Measurements from ENCODE around the gene MAP3K9.
"Not testable (repeated sequence)": the region's sequence is repeated elsewhere in the genome, so short reads cannot be mapped to it uniquely, and the experiment has no call there.

The MAP3K9 gene

DNA sequence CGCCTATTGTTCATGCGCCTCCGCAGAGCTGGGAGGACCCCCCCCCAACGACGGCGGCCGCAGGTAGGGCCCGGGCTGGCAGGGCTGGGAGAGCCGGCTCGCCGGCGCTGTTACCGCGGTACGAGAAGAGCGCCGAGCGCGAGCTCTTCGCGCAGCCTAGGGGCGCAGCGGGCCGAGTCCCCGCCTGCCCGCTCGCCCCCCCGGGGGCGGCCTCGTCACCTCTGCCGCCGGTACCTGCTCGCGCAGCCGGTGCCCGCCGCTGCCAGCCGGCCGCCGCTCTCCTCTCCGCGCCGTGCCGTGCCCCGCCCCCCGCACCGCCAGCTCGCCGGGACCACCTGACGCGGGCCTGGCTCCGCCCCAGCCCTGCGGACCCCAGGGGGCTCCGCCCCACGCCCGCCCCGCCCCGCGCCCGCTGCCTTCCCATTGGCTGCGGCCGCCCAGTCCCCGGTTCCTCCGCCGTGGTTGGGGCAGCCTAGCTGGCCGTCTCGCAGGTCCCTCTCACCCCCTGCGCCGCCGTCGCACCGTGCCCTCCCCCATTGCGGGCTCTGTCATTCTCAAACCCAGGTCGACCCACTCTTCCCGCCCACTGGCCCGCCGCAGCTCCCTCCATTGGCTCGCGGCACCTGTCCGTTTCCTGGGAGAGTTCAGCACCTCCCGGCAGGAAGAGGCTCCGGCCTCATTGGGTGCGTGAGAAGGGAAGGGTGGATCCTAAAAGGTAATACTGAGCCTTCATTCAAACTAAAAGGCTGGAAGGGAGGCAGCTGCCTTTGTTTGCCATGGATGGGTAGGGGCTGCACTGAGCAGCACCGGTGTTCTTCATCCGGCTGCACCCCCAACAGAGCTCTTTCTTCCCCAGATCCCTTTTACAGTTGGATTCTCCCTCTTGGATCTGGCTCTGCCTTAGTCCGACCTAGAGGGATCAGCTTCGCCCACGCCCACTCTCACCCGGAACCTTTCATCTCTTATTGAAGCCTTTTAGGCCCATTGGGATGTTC is at the start of gene MAP3K9:
TSS of gene MAP3K9 (minus strand) at position 289 of the 995 bp plus-strand sequence. CDS start 342 bp downstream, outside the sequence.
- peak; percentile 52 for DNase-seq

DNA sequence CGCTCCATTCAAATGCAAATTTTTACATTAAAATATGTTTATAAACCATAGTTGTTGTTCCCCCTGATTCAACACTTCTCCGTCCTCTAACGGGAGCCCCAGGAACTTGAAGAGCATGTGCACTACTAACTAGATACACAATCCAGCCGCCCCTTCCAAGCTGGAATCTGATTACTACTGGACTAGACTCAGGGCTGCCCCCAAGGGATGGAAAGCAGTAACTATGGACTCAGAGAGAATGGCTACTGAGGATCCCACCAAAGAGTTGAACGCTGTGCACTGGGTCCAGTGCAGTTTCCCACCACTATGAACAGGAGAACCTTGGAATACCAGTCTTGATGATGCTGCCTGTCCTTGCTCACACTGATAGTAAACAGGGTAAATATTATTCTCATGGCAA is 49.3 kb upstream of the MAP3K9 start:
- no peak for DNase-seq

DNA sequence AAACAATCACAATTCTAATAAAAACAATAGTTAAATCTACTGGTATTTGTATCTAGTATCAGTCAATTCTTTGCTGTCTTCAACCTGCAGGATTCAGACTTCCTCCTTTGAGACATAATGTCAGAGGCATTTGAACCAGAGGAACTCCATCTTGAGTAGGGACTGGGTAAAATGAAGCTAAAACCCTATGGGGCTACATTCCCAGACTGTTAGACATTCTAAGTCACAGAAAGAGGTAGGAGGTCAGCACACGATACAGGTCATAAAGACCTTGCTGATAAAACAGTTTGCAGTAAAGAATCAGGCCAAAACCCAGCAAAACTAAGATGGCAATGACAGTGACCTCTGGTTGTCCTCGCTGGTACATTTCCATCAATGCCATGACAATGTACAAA is 48.2 kb upstream of the MAP3K9 start:
- DNase-seq = peak; percentile 66

DNA sequence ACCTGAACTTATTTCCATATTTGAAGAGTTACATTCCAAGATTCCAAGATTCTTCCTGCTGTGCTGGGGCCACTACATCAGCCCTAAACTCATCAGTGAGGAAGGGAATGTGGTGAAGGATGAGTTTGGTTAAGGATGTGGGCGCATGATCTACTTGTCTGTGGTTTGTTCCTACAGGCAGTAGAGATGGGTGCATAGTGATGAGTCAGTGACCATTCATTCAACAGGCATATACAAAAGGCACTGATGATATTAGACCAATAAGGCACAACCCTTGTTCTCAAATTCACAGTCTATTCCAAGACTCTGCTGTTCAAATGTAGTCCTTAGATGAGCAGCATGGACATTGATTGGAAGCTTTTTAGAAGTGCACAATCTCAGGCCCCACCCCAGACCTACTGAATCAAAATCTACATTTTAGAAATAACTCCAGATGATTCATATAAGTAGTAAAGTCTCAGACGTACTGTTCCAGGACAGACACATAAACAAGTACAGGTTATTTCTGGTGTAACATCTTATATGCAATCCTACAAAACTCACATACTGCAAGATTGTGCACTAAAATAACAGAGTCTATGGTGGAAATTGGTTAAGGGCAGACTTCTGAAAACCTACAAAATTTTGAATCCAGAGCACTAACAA is 47.7 kb upstream of the MAP3K9 start:
- peak; percentile 98 for DNase-seq

DNA sequence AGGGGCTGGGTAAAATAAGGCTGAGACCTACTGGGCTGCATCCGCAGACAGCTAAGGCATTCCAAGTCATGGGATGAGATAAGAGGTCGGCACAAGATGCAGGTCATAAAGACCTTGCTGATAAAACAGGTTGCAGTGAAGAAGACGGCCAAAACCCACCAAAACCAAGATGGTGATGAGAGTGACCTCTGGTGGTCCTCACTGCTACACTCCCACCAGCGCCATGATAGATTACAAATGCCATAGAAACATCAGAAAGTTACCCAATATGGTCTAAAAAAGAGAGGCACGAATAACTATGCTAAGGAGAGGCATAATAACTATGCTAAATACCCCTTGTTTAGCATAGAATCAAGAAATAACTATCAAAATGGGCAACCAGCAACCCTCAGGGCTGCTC is 46.2 kb upstream of the MAP3K9 start:
- no peak for DNase-seq

DNA sequence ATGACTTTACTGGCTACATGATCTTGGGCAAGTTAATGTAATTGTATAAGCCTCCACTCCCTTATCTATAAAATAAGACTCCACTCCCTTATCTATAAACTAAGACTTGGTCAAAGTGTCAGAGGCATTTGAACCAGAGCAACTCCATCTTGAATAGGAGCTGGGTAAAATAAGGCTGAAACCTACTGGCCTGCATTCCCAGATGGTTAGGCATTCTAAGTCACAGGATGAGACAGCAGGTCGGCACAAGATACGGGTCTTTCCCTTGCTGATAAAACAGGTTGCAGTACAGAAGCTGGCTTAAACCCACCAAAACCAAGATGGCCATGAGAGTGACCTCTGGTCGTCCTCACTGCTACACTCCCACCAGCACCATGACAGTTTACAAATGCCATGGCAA is 44.3 kb upstream of the MAP3K9 start:
- not testable (repeated sequence) for DNase-seq

DNA sequence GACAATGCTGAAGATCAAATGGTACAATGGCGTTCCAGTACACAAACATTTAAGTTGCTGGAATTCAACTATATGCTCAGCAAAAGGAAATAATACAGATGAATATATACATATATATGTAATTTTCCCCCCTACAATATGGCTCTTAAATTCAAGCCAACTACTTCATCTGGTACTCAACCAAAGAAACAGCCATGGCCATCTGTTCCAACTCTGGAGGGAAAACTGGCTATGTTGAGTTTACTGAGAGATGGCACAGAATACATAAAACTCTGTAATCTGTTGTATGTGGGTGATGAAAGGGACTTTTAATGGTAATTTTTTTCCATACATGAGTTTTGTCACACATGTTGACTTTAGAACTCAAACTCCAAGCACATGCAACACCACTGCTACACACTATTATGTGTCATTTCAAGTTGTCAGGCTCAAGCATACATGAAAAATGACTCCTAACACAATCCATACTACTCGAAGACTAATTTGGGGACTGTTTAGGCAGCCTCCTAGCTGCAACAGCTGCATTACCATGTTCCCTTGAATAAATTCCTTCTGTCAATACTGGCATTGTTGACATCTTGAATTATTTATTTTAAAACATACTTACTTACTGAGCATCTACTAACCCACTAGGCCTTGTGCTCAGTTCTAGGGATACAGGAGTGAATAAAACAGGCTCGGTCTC is 38.2 kb upstream of the MAP3K9 start:
- no peak for DNase-seq

DNA sequence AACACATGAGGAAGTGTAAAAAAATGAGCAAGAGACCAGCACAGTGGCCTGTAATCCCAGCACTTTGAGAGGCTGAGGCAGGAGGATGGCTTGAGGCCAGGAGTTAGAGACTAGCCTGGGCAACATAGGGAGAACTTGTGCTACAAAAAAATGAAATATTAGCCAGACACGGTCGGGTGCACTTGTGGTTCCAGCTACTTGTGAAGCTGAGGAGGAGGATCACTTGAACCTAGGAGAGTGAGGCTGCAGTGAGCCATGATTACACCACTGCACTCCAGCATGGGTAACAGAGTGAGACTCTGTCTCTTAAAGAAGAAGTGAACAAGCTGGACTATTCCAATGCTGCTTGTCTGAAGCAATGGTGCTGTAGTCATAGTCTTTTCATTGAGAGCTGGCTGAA is 36.3 kb upstream of the MAP3K9 start:
- no peak for DNase-seq

DNA sequence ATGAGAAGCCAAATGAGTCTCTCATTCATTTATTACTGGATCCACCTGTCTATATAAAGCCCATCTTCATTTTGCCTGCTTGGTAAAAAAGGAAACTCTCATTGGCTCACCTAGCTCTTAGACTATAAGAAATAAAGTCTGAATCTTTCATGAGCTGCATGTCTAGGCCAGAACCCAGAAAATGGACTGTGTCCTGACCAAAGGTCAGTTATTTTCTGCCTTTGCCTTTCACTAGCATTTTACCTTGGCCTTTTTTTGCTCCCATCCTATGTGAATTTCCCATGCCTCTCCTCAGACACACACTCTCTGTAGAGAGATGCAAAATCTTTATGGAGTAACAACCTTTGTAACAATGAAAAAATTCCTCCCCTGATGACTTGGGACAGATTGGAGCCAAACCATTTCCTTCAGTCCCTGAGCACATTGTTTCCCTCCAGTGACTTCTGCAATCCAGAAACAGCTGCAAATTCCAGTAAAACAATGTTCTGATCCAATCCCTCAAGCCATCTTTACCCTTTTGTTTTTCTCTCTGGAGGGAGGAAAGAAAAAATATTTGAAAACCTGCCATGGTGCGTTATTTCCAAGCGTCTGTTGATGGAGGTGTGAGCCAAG is 33.6 kb upstream of the MAP3K9 start:
- no peak for DNase-seq

DNA sequence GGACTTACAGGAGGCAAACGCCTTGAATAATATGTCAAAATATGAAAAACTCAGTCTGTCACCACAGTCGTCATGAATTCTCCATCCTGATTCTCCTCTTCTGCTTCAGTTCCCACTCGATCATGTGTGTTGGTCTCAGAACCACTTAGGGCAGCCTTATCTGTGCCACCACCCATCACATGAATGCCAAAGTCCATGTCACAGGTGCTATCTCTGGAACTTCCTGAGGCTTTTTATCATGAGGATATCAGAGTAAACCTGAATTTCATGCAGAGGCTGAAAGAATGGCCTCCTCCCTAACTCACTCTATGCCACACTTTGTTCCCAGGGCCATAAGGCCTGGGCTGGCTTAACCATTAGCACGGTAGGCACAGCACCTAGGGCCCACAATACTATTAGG is 28.8 kb upstream of the MAP3K9 start:
- no peak for DNase-seq

DNA sequence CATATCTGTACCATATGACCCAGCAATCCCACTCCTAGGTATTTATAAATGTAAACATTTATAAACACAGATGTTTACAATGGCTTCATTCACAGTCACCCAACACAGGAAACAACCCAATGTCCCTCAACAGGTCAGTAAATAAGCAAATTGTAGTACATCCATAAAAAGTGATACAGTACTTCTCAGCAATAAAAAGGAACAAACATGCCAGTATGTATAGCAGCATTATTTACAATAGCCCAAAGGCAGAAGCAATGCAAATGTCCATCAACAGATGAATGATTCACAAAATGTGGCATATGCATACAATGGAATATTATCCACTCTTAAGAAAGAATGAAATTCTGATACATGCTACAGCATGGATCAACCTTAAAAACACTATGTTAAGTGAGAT is 27.6 kb upstream of the MAP3K9 start:
- no peak for DNase-seq

DNA sequence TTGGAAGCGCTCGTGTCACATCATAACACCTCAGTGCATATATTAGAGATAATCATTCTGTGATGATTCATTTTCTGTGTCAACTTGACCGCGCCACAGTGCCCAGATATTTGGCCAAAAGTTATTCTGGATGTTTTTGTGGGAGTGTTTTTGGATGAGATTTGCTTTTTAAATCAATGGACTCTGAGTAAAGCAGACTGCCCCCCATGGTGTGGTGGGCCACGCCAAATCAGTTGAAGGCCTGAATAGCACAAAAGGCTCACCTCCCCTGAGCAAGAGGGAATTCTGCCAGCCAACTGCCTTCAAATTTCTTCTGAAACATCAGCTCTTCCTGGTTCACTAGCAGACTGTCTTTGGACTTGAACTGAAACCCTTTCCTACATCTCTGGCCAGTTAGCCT is 24.6 kb upstream of the MAP3K9 start:
- no peak for DNase-seq

DNA sequence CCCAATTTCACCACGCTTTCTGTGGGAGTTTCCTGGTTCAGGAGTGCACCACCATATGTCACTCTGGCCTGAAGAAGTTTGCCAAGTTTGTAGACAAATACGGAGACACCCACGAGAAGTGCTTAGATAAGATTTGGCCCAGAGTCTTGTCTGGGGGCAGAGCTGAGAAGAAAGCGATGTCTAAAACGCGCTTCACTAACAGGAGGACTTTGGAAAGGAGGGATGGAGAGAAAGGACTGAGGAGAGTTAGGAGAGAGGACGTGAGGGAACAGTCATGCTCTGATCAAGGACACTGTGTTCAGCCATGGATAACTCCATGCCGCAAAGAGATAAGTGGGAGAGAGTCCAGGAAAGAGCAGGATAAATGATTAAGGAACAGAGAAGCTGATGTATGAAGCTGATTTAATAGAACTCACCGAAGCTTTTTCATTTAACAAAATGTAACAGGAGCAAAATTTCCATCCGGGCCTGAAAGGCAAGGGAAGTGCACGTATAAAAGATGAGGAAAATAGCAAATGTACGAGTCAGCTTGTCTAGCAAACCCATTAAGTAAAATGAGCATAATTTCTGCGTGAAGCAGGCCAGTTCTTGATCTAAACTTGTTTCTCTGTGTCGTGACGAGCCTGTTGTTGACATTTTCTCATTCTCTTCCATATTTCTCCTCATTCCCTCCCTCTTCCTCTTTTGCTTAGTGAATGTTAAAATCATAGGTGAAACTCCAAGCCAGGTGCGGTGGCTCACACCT is 23.4 kb upstream of the MAP3K9 start:
- peak; percentile 54 for DNase-seq

DNA sequence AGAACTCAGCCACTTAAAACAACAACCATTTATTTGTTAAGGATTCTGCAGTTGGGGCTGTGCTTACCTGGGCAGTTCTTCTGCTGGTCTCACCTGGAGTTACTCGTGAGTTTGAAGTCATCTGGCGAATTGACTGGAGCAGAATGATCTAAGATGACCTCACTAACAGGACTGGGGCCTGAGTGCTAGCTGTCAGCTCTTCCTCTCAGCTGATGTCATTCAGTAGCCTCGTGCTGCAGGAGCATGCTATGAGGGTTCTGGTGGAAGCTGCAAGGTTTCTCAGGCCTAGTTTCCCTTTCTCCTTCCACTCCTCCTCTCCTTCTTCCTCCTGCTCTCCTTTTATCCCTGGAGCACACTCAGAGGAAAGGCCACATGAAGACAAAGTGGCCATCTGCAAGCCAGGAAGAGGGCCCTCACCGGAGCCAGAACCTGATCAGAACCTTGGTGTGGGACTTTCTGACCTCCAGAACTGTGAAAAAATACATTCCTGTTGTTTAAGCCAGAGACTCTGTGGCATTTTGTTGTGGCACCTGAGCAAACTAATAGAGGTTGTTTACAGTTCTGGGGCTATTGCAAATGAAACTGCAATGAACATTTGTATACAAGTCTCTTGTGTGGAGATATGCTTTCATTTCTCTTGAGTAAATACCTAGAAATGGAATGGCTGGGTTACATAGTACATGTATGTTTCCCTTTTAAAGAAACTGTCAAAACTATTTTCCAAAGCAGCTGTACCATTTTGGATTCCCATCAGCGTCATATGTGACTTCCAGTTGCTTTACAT is 21.9 kb upstream of the MAP3K9 start:
- DNase-seq = no peak

DNA sequence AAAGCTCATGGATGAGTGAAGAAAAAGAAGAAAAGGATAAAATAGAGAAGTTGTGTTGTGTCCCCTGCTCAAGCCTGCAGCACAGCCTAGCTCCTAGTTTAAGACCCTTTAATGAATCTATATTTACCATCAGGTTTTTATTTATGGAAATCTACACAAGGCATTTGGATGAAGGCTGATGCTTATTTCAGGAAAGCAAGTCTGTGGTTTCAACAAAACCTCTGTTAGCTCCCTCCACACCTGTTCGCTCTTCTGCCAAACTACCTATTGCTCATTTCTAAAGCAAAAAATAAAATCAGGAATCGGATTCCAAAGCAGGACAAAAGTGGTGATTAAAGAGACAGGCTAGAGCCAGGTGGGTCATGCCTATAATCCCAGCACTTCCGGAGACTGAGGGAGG is 18.9 kb upstream of the MAP3K9 start:
- DNase-seq = no peak

DNA sequence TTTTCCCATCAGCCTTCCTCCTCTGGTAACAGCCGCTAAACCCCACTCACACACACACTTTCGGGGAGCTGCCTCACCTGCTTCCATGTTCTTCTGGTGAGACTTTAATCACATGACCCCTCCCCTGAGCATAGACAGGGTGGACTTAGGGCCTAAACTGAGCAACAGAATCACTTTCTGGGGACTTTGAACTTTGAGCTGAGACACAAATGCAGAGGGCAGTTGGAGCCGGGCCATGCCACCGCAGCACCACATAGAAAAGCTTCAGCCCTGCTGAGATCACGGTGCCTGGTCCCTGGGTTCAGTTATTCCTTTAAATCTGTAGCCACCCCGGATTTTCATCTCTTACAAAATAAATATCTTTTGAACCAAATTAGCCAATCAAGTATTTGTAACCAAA is 18.4 kb upstream of the MAP3K9 start:
- no peak for DNase-seq

DNA sequence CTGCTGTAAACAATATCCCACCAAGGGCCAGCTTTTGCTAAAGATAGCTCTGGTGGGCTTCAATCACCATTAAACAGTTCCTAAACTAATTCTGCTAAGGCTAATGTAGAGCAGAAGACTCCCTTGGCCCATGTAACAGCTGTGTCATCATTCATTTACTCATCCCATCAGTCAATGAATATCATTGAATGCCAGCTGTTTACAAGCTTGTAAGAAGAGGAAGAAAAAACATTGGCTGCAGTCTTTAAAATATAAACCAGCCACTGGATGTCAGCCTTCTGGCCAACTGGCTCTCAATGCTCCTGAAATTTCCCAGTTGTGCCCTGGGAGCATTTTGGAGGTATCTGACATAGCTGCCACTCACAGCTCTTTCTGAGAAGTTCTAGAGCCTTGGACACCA is 18.0 kb upstream of the MAP3K9 start:
- DNase-seq = no peak

DNA sequence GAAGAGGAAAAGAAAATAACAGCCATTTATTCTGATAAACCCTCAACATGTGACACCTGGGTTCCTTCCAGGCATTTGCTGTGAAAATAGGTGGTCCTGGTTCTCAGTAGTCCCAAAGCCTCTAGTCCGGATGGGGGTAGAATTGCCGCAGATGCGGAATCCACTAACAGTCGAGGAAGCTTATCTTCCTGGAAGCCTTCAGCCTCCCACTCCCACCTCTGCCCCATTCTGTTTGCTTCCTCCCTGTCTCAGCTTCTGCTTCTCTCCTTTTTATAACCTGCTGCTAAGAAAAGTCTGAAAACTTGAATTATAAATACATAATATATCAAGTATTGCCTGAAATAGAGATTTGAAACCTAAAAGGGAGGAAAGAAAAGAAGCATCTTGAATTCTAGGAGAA is 14.0 kb upstream of the MAP3K9 start:
- DNase-seq = no peak

DNA sequence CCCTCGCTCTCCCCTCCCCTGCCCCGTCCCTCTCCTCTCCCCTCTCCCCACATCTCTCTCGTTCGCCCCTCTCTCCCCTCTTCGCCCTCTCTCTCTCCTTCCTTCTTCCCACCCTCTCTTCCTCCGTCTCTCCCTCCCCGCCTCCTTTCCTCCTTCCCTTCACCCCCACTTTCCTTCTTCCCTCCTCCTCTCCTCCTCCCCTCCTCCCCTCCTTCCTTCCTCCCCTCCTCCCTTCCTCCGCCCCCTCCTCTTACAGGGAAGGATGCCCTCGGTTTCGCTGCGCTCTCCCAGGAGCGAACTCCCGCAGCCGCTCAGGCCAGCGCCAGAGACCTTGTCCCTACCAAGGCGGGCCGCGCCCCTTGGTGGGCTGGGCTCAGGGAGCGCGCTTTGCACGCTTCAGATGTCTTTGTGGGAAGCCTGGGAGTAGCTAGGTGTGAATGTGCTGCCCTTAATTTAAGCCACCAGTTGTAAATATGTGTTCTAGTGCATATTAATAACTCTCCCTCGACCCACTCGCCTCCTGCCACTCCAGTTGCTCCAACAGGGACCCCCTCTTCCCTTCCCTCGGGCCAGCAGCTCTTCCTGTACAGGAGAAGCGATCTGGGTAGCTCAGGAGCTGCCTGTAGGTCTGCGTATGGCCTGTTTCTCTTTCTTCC is 13.3 kb upstream of the MAP3K9 start:
- peak; percentile 34 for DNase-seq

DNA sequence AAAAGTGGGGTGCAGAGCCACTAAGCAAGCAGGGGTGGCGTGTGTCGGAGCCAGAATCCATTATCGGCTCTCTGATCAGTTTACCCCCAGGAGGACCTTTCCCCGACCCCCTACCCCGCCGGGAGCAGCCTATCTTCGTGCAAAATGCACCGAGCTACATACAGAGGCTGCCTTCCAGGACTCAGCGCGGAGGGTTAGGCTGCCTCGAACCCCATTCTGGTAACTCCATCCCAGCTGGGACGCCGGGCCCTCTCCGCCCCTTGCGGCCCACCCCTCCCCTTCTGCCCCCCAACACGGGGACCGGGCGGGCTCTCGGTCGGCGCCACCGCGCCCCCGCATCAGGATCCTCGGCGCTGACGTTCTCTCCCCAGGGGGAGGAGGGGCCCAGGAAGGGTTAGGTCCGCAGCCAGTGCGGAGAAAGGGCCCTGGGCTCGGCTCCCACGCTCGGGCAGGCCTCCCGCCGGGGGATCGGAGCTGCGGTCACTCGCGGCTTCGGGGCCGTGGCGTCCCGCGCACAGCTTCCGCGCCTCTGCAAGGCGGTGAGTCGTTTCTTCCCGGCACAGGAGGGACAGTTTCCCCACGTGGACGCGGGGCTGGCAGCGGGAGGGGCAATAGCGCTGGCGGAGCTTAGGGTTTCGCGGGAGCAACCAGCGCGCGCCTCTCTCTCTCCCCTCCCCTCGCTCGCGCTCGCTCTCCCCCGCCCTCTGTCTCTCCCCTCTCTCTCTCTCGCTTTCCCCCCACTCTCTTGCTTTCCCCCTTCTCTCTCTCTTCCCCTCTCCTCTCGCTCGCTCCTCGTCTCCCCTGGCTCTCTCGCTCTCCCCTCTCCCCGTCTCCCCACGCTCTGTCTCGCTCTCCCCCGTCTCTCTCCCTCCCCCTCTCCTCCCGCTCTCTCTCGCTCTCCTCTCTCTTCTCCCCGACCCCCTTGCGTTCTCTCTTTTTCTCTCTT is 12.5 kb upstream of the MAP3K9 start:
- DNase-seq = peak; percentile 55

Measured in fibroblast of skin of right biceps (primary cell).